Activated CD4-positive, CD25-positive, alpha-beta regulatory T cell treated with anti-CD3 and anti-CD28 coated beads, Interleukin-2, amount 50 U/mL, for 16 hours (primary cell): ENCODE data around the gene INTS7.
"Not testable (repeated sequence)": the region's sequence is repeated elsewhere in the genome, so short reads cannot be mapped to it uniquely, and the experiment has no call there.

Experiments
- DNase-seq: peaks from one replicate; pipeline ENCODE4 v3.0.0-alpha.2; 2020; ENCODE audit warnings: low read depth, low spot score

The INTS7 gene

GRCh38 chr1:211935448-211935970 is 99.8 kb downstream of the INTS7 start:
- DNase-seq = no peak

GRCh38 chr1:211933946-211934714 is 101.2 kb downstream of the INTS7 start:
- DNase-seq = no peak

GRCh38 chr1:211932933-211933254 is 102.5 kb downstream of the INTS7 start:
- DNase-seq = no peak

GRCh38 chr1:211932231-211932932 is 103.0 kb downstream of the INTS7 start:
- no peak for DNase-seq

GRCh38 chr1:211929683-211930082 is 105.7 kb downstream of the INTS7 start:
- DNase-seq = no peak

- DNase-seq = no peak
These were observed 106.2 kb downstream of the INTS7 start for GRCh38 chr1:211928993-211929637.

- no peak for DNase-seq
These were observed 107.0 kb downstream of the INTS7 start for GRCh38 chr1:211928290-211928801.

GRCh38 chr1:211925016-211925415 is 110.3 kb downstream of the INTS7 start:
- no peak for DNase-seq

- DNase-seq = no peak
These were observed 111.1 kb downstream of the INTS7 start for GRCh38 chr1:211924256-211924655.

- no peak for DNase-seq
These were observed 112.3 kb downstream of the INTS7 start for GRCh38 chr1:211923095-211923494.

GRCh38 chr1:211921579-211922095 is 113.7 kb downstream of the INTS7 start:
- DNase-seq = no peak

- no peak for DNase-seq
These were observed 114.6 kb downstream of the INTS7 start for GRCh38 chr1:211920602-211921226.

- no peak for DNase-seq
These were observed 115.2 kb downstream of the INTS7 start for GRCh38 chr1:211920141-211920572.

- DNase-seq = no peak
These were observed 116.4 kb downstream of the INTS7 start for GRCh38 chr1:211918843-211919414.

GRCh38 chr1:211916458-211916857 is 118.9 kb downstream of the INTS7 start:
- not testable (repeated sequence) for DNase-seq

- DNase-seq = no peak
These were observed 119.4 kb downstream of the INTS7 start for GRCh38 chr1:211915924-211916323.

- DNase-seq = no peak
These were observed 122.4 kb downstream of the INTS7 start for GRCh38 chr1:211912844-211913432.

- no peak for DNase-seq
These were observed 123.3 kb downstream of the INTS7 start for GRCh38 chr1:211912038-211912437.

GRCh38 chr1:211910913-211911485 is 124.4 kb downstream of the INTS7 start:
- DNase-seq = no peak

GRCh38 chr1:211910113-211910884 is 125.1 kb downstream of the INTS7 start:
- DNase-seq = no peak
